Eye (tissue), 1 donor: ENCODE measurements around the gene DSEL.

ENCODE experiments used
- DNase-seq: peaks from one replicate; pipeline ENCODE4 v3.0.0-alpha.2; 2015

The DSEL gene

DNA sequence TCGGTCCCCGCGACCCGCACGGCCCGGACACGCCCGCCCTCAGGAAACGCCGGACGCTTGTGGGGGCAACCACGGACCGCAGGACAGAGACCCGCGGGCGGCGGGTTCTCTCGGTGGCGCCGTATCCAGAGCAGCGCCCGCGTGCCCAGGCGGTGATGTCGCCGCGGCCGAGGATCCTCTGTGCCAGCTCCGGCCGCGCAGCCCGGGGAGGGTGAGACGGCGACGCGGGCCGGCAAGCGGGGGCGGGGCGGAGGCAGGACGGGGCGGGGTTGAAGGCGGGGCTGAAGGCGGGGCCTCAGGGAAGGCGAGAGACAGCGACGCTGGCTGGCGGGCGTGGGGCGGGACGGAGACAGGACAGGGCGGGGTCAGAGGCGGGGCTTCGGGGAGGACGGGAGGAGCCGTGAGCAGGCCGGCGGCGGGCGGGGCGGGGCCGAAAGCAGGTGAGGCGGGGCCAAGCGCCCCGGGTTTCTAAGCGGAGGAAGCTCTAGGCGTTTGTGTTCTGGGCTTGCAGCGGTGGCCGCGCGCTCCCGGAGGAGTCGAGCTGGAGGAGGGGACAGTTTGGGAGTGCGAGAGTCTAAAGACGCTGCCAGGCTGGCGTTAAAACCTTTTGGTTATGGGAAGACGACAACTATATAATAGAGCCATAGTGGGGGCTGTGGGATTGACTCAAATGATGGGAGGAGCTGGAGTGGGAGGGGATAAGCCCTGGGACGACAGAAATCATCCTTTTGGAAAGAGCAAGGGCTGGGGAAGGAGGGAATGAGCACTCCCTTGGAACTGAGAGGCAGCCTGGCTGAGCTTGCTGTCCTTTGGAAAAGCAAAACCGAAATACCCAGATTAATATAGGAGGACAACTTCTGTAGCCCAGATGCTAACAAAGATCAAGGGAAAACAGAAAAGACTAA, at the start of gene DSEL:
TSS of gene DSEL (minus strand) at position 182 of the 905 bp plus-strand sequence. CDS start 2,112 bp downstream, outside the sequence.
- DNase-seq: peak; percentile 98

DNA sequence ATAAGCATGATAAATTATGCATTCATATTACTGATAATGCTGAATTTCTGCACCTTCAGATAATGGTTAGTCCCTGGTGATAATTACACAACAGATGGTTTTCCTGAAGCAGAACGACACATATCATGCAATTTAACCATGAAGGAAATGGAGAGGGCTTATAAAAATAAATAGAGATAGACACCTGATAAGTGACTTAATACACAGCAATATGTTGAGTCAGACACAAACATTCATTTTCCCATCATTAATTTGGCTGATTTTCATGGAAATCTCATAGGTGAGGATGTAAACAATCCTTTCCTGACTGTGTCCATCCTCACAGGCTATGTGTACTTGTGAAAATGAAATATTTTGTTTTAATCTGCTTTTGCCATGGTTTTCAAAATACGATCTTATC, 36.9 kb upstream of the DSEL start:
- peak; percentile 12 for DNase-seq

DNA sequence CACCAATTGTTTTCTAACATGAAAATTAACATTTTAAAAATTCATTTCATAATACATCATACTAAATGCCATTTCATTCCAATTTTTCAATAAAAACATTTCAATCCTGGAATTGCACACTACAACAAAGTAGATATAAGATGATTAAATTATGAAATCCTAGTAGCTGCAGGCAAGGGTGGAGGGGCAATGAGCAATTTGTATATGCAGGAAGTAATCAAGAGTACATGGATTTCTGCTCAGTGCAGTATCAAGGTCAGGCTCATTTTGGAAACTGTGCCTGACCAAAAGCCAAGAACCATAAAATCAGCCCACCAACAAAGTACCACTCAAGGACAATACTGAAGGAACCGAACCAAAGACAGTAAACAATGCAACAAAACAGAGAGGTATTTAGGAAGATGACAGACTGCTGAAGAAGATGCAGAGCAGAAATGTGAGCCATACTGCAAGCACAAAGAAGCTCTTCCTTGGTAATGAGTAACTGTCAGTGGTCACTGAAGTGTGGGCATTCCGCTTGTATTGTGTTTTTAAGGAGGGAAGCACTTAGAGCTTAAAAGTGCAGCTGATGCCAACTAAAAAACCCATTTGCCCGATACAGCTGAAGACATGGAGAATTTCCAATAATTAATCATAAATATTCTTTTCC, 34.5 kb upstream of the DSEL start:
- DNase-seq: peak; percentile 51

DNA sequence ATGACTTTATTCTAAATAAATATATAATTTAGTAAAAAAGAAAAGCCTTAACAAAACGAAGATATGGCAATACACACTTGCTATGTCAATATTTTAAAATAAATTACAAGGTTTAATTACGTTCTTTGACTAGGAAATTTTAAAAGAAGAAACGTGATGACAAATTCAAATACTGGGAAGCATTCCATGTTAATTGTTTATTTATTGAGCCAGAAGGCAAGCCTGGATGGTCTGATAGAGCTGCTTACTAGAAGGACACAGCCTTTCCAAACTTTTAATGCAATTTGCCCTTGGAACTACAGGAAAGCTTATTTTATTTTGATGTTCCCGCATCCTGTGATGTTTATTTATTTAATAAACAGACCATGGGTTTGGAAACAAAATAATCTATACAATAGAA, 33.4 kb upstream of the DSEL start:
- no peak for DNase-seq

DNA sequence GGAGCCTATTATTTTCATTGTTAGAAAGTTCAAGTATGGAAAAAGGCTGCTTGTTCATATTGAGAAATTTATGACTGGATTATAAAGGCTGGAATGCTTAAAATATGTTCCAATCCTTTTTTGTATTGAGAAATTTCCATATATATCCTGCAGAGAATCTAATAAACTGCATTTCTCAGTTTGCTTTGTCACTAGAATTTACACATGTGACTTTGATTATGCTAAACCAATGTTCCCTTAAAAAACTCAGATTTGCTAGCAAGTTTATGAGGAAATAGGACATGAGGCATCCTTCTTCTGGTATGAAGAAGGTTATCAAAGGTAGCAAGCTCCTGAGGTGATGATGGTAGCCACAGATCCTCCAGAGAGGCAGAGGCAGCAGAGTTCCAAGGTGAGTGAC, 29.2 kb upstream of the DSEL start:
- no peak for DNase-seq

DNA sequence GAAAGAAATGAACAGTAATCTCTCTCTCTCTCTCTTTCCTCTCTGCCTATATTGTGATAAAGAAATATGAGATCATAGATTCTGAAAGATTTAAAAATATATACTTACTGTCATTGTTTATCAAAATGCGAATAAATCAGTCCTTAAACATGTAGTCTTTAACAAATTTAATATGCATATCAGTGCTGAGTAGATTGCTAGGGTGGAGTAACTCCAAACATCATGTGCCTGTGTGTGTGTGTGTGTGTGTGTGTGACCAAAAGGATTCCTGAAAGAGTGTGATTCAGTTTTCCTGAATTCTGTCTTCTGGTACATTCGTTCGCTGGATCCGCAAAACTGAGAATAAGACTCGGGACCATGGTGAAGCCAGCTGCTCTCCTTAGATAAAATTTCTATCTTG, 24.0 kb upstream of the DSEL start:
- DNase-seq: no peak

DNA sequence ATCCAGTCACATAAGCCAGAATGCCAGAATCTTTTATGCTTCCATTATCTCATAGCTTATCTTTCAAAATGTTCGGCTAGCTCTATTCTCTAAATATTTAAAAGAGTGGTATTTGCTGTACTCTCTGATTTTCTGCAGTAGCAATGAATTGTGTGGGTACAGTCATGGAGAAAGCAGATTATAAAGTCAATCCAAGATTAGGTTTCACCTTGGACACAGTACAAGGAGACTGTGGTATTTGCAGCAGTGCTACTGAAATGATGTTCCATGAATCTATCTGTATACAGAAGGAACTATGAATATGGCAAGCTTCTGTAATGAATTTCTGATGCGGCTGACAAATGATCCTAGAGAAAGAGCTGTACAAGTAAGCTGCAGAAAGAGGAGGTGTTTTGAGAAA, 15.4 kb upstream of the DSEL start:
- no peak for DNase-seq

DNA sequence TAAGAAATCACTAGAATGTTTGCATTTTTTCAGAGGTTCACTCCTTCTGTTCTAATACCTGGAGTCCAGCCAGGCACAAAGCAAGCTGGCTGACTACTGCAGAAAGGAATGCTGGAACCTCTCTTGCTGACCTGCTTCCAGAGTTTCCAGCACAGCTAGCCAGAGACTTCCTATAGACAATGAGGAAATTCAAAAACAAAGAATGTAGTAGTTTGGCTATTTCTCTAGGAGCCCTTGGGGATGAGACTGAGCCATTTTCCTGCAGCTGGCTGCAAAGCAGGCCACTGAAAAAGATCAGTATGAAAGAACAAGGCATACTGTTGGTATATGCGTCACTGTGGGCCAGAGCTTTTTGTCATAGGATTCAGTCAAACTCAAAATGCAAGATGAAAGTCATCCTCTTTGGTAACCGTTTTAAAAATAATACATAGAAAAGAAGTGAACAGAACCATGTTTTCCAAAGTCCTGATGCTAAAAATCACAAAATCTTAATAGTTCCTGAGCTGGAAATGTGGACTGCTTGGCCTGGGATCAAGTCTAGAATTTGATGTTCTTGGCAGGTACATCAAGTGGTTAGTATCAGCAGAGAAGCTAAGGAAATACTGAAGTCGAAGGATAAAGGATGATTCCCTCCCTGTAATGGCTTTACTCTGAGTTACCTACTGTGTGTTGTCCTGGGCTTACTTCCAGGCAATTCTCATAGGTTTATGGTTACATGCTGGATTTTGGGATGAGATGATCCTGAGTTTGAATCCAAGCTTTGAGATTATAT, 9.0 kb upstream of the DSEL start:
- DNase-seq: peak; percentile 72

DNA sequence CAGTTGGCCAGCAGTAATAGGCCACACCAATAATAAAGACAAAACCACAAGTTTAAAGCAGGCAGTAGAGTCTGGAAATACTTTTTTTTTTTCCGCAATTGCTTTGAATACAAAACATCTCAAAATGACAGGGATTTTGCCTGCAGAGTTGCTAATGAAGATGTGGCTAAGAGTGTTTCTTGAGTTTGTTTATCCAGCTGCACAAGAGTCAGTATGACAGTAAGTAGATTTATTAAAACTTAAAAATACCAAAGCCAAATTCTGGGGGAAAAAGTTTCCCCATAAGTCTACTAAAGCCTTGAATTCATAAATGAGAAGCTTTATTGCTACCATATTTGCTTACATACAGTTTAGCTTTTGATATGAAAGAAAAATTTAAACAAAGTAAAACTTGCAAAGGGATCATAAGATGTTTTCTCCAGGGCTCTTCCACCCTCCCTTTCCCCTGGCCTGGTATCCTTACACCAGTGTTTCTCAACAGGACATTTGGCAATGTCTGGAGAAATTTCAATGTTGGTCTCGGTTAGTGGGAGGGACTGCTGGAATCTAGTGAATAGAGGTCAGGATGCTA, 3.9 kb upstream of the DSEL start:
- peak; percentile 24 for DNase-seq

DNA sequence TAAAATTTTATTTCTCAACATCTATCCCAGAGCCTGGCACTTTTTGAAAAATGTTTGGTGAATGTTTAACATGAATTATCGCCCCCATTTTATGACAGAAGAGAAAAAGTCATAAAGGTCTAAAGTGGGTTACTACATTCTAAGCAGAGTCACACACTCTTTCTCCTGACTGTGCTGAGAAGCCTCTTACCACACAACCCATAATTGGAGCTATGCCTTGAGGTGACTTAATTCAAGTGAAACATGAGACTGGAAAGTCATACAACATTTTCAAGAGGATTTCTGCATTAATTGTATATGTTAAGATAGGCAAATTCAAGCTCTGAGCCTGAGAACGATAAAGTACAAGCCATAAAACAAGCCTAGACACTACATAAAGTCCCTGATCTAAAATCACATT, 3.1 kb upstream of the DSEL start:
- no peak for DNase-seq

DNA sequence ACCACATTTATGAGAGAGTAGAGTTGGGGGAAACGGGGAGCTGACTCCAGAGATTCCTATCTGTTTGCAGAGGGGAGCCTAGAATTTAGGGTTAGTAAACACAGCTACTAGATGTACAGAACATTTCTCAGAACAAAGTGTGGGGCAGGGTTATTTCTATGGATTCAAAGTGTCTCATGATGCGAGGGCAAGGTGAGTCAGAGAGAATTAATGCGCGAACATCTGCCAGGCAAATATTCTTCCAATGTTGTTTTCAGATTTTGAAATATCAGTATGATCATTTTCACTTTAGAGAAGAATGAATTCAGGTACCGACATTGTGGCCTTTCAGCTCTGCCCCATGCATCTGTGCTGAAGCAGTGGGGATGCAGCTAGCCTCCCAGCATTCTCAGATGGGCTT, 2.0 kb upstream of the DSEL start:
- DNase-seq: no peak

DNA sequence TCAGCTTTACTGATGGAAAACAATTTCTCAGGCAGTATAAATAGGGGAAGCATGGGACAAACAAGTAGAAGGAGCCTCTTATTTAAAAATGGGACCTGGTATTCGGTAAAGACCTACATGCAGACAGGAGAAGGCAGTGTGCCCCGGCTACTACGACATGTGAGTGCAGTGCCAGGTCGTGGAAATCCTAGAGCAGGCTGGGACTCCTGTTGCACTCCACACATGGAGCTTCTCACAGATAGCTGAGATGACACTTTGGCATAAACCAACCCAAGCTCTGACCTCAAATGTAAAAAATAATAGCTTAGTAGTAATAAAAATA, 885 bp upstream of the DSEL start:
- DNase-seq: no peak

DNA sequence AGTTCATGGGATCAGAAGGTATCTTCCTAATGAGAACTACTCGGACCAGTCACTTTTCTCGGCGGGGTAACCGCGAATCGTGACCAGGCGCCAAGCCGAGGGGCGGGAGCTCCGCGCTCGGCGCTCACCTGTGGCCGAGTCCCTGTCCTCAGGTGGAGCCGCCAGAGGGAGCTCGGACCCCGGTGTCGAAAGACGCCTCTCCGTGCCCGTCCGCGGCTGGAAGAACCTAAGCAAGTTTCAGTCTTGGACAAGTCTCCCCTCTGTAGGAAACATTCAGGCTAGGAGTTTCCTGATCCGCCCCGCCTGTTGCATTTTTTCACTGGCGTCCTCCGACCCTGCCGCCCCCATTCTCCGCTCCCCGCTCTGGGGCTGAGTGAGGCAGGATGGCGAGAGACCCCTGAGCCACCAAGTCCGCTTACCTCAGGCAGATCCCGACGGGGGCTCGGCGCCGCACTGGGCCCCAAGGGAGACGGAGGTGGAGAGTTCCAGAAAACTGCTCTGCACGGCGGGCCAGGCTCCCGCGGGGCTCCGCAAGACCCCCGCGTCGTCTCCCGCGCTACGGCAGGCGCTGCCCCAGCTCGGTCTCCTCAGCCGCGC, 480 bp downstream of the DSEL start:
- DNase-seq: peak; percentile 94

DNA sequence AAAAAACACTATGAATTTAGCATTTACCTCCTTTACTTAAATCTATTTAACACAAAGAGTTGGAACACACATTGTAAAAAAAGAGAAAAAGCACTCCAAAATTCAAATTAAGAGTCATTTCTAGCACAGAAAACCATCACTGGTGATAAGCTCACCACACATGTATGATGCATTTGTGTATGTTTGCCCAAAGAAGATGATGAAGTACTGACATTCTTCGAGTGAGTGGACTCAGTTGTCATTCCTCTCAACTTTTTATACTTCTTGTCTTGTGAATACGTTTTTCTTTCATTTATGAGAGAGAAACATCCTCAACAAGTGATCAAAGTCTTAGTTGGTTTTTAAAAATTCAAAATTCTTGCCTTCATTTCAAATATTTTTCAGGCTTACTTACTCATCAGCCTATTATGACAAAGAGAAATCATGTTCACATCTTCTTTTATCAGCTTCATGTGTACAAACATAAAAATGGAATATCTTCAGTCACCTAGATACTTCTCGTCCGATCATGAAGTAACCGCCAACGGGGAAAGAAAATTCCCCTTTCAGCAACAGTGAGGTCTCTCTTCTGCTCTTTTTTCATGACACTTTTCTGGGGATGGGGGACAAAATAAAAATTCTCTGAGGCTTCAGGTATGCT, 1.5 kb downstream of the DSEL start:
- no peak for DNase-seq

DNA sequence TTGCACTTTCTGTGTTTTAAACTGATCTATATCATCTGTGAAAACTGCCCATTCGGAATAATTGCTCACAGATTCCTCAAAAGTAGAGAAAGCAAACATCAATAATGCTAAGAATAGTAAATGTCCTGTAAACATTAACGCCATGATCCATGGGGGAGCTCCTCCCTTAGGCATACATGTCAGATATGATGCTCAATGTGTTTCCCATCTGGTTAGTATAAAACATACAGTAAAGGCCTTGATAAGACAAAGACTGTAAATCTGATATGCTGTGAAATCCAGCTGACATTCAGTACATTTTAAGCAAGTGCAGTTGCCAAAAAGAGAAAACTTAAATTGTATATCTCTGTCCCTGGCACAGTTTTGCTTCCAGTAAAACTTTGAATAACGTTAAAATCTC, 2.1 kb downstream of the DSEL start:
- DNase-seq: peak; percentile 41

DNA sequence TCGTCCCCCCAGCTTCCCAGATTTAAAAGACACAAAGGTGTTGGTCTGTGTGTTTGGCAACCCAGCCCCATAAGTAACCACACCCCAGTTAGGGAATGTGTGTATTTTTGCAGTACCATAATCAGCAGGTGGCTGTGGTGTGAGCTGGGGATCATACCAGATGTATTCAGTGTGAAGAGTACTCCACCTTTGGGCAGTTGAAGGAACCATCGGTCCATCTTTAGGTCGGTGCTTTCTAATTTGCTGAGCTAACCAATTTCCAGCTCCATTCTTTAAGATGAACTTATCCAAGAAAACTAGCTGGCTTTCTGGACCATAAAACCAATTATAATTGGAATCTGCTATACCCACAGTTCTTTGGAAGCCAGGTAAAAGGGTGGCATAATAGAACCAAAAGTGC, 3.2 kb downstream of the DSEL start:
- DNase-seq: no peak

DNA sequence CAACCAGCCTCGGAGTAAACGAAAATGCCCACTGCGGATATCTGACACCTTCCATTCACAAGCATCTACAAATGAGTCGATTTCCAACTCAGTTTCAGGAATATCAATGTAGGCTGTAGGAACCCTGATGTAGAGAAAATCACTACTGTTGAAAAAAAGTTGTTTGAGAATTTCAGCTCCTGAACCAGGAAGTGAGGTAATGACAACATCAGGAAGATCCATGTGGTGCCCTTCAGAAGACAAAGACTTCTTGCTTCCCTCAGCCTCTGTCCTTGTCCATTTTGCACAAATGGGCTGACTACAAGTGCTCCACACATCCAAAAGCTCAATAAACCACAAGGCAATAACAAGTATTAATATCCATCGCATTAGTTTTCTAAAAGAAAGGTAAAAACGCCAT, 4.7 kb downstream of the DSEL start:
- no peak for DNase-seq

DNA sequence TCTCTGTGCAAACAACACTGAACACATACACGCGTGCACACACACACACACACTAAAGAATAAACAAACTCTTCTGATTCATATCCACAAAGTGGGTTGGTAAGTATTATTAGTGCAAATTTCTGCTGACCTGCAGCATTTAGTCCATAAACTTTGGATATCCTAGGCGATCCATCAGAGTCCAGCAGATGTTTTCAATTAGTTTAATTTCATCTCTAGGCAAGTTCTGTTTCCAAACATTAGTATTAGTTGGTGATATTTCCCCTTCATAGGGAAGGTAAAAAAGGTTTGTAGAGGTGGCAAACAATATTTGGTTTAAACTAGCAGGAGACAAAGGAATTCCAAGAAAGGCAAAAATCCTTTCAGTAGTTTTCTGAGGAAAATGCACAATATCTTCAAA, 5.7 kb downstream of the DSEL start:
- DNase-seq: no peak

DNA sequence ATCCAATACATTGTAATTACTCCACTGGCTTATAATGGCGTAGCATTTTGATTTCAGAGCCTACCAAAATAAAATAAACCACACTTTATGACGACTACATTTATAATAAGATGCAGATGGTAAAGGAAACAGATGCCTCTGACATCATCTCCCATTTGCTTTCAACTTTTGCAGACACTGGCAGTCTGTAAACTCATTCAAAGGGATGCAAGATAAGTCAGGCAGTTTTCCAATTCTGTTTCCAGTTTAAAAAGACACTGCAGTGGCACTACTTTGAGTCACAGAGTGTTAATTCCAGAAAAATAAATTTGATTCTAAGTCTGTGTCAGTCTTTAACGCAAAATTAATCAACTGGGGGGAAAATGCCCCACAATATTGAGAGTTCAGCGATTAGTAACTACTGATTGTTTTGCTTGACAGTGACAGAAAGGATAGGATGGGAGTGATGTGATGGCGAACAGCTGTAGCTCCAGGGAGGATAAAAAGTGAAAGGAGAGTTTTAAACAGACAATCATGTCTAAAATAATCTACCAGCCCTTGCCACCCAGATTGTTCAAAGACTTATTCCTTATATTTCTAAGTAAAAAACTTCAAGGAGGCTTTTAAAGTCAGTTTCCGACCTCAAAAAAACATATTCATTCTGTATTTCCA, 6.7 kb downstream of the DSEL start:
- DNase-seq: no peak

DNA sequence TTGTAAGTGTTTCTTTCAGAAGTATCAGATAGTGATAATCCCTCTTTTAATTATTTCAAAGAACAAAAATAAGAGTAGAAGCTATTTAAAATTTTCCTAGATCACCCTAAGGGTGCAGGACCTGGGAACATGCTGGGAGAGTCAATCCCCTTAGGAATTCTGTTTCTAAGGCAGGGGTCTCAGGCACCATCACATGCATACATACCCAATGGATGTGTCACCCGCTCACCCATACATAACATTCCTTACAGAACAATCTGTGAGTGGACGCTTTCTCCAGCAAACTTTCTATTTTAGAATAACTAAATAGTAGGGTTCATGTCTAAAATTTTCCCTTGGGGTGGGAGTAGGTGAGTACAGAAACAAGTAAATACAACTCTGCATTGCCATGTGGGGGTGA, 8.4 kb downstream of the DSEL start:
- DNase-seq: no peak

DNA sequence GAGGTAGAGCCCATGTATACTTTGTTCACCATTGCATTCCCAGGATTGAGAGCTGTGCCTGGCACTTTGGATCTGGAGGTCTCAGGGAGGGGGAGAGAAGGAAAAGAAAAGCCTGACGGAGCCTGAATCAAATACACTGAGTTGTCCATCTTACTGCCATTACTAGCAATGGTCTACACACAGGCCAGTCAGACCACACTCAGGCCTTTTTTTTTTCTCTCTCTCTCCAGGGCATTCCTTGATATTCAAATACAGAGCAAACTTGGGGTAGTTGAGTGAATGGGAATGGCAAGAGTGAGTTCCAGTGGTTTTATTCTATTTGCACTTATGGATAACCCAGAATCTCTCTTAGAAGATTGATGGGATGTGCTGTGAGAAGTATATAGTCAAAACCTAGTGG, 11.8 kb downstream of the DSEL start:
- DNase-seq: no peak
